Left lung (tissue), 10 donors: ENCODE data around the gene CHRDL1. TPM values are rescaled to one million over a fixed set of nuclear protein-coding genes. Genes with fewer than 3 reads are reported as not detected.

Source experiments
- ATAC-seq: fragments of 200-7000 bp; cut with Tn5 transposase; one replicate; pipeline ENCODE4 v1.9.1; 2020; ENCODE audit warnings: moderate library complexity
- DNase-seq, 4 donors: peaks; one replicate each; pipeline ENCODE4 v3.0.0-alpha.2; 2013 to 2020
- H3K27ac ChIP-seq, 2 donors: fragments of 200-600 bp; sonication (generic) in 1 of 2; one replicate each; pipeline versions ENCODE4 v1.5.0 to v1.8.0; 2020 to 2021
- H3K27me3 ChIP-seq, 2 donors: fragments of 200-600 bp; sonication (generic) in 1 of 2; one replicate each; pipeline versions ENCODE4 v1.5.0 to v1.8.0; 2020 to 2021
- H3K36me3 ChIP-seq, 2 donors: fragments of 200-600 bp; sonication (generic) in 1 of 2; one replicate each; pipeline versions ENCODE4 v1.5.0 to v1.8.0; 2020 to 2021
- H3K4me1 ChIP-seq, 2 donors: fragments of 200-600 bp; one replicate each; pipeline ENCODE4 v1.8.0; 2021
- H3K4me3 ChIP-seq, 2 donors: fragments of 200-600 bp; sonication (generic) in 1 of 2; one replicate each; pipeline versions ENCODE4 v1.5.0 to v1.8.0; 2020 to 2021; ENCODE audit warnings: mild to moderate bottlenecking in 1 of 2
- H3K9me3 ChIP-seq, 2 donors: fragments of 200-600 bp; sonication (generic) in 1 of 2; one replicate each; pipeline versions ENCODE4 v1.5.0 to v1.8.0; 2020 to 2021
- CTCF ChIP-seq, 2 donors: fragments of 200-600 bp; sonication (generic) in 1 of 2; IDR thresholded peaks; one replicate each; pipeline versions ENCODE4 v1.5.0 to v1.8.0; 2021; ENCODE audit warnings: antibody characterized with exemption in 2 of 2
- intact Hi-C, 2 donors: fragments of 100-400 bp; cut with DNase I; formaldehyde crosslinking; loops; one replicate each; pipeline versions ENCODE4 v1.11.2 to v1.14.2; 2022
- polyA plus RNA-seq, 6 donors: library from polyadenylated mRNA; unstranded; fragments of 120-200 nt; gene quantifications; one replicate each; pipeline ENCODE4 v1.2.1, GENCODE V29; 2013; ENCODE audit not compliant: insufficient read length in 6 of 6
- total RNA-seq, 2 donors: library from RNA; stranded (reverse); fragmentation: NEBNext Ultra II Directional; extraction: Animal tissue kit (Norgen Biotek cat#: 25700); gene quantifications; one replicate each; pipeline ENCODE4 v1.2.1, GENCODE V29; 2021
- donor health status: DM: no; HTN: yes; CAD: no.
- donor health status: DM: no; HTN: no; CAD: no.

CHRDL1 gene
- total and polyA plus RNA-seq, 8 donors = 7.9 to 58.5 (median 10.5) TPM

GRCh38 chrX:110794601-110795000, 1.0 kb downstream of the CHRDL1 start:
- H3K4me1 ChIP-seq = no peaks in the 10 kb centered on the region
- no peak overlapping the region for H3K27ac ChIP-seq
- H3K4me3 ChIP-seq = peak overlapping the region in 1 of 2 donors; percentile 19
- intact Hi-C loops = no loop called here
- no peaks in the 10 kb centered on the region for H3K36me3 ChIP-seq
- ATAC-seq = no peak
- TF ChIP-seq CTCF (IDR thresholded peaks at IDR 0.05) = no peak
- H3K9me3 ChIP-seq = no peaks in the 10 kb centered on the region
- peaks cover 18 to 33% of the 10 kb centered on the region in 2 donors for H3K27me3 ChIP-seq
- no peak for DNase-seq

GRCh38 chrX:110791071-110791470, 4.5 kb downstream of the CHRDL1 start:
- no peak for ATAC-seq
- TF ChIP-seq CTCF (IDR thresholded peaks at IDR 0.05) = no peak
- intact Hi-C loops = no loop called here
- no peaks in the 10 kb centered on the region for H3K36me3 ChIP-seq
- H3K27ac ChIP-seq = no peak overlapping the region
- no peak for DNase-seq
- H3K4me3 ChIP-seq = no peak overlapping the region
- no peaks in the 10 kb centered on the region for H3K9me3 ChIP-seq
- peaks cover 13 to 29% of the 10 kb centered on the region in 2 donors for H3K27me3 ChIP-seq
- no peaks in the 10 kb centered on the region for H3K4me1 ChIP-seq

GRCh38 chrX:110786486-110786885, 9.1 kb downstream of the CHRDL1 start:
- intact Hi-C loops = no loop called here
- H3K4me1 ChIP-seq = no peaks in the 10 kb centered on the region
- TF ChIP-seq CTCF (IDR thresholded peaks at IDR 0.05) = no peak
- H3K27me3 ChIP-seq = peaks cover 0 to 27% of the 10 kb centered on the region in 2 donors
- no peak for DNase-seq
- no peaks in the 10 kb centered on the region for H3K36me3 ChIP-seq
- no peaks in the 10 kb centered on the region for H3K9me3 ChIP-seq
- ATAC-seq = no peak
- no peak overlapping the region for H3K27ac ChIP-seq
- no peak overlapping the region for H3K4me3 ChIP-seq

GRCh38 chrX:110759785-110760184, 35.8 kb downstream of the CHRDL1 start:
- intact Hi-C loops = no loop called here
- H3K27me3 ChIP-seq = no peaks in the 10 kb centered on the region
- H3K36me3 ChIP-seq = no peaks in the 10 kb centered on the region
- no peak overlapping the region for H3K27ac ChIP-seq
- ATAC-seq (no peak), DNase-seq (no peak)
- no peak for TF ChIP-seq CTCF (IDR thresholded peaks at IDR 0.05)
- no peaks in the 10 kb centered on the region for H3K4me1 ChIP-seq
- peaks cover 0 to 10% of the 10 kb centered on the region in 2 donors for H3K9me3 ChIP-seq
- H3K4me3 ChIP-seq = no peak overlapping the region

- DNase-seq (no peak), ATAC-seq (peak; percentile 38)
- Histone ChIP-seq H3K9me3 (peaks cover 0 to 4% of the 10 kb centered on the region in 2 donors), H3K27me3 (no peaks in the 10 kb centered on the region), H3K27ac (no peak overlapping the region), H3K4me1 (no peaks in the 10 kb centered on the region), H3K36me3 (no peaks in the 10 kb centered on the region), H3K4me3 (no peak overlapping the region)
- intact Hi-C loops = no loop called here
- no peak for TF ChIP-seq CTCF (IDR thresholded peaks at IDR 0.05)
Observed at GRCh38 chrX:110758781-110759422, 36.7 kb downstream of the CHRDL1 start.
